GM23338 (cell line): Measurements from ENCODE around the gene LMNTD2. TPM values are rescaled to one million over a fixed set of nuclear protein-coding genes. Genes with fewer than 3 reads are reported as not detected.

ENCODE experiments used
- ATAC-seq: fragments of 200-7000 bp; cut with Tn5 transposase; 3 replicates; pipeline ENCODE4 v1.9.1; 2020
- DNase-seq: peaks from one replicate; pipeline ENCODE4 v3.0.0-alpha.2; 2015; ENCODE audit warnings: low spot score
- H2AFZ ChIP-seq: fragments of 200-600 bp; sonication (generic); 2 replicates; pipeline ENCODE4 v1.8.0; 2016; ENCODE audit warnings: antibody characterized with exemption, mild to moderate bottlenecking, moderate library complexity
- H3F3A ChIP-seq: fragments of 200-600 bp; sonication (generic); replicated peaks from 2 replicates; pipeline ENCODE4 v1.8.0; 2017; ENCODE audit warnings: antibody characterized with exemption, mixed run types, low read depth
- H3K27ac ChIP-seq: fragments of 200-600 bp; sonication (generic); 2 replicates; pipeline ENCODE4 v1.6.1; 2016; ENCODE audit warnings: low read depth
- H3K27me3 ChIP-seq: fragments of 200-600 bp; sonication (generic); 2 replicates; pipeline ENCODE4 v1.8.0; 2016; ENCODE audit warnings: mild to moderate bottlenecking, mixed run types, moderate library complexity; ENCODE audit not compliant: insufficient read depth
- H3K36me3 ChIP-seq: fragments of 200-600 bp; sonication (generic); 2 replicates; pipeline ENCODE4 v1.8.0; 2016; ENCODE audit warnings: mild to moderate bottlenecking; ENCODE audit not compliant: insufficient read depth
- H3K4me1 ChIP-seq: fragments of 200-600 bp; sonication (generic); 2 replicates; pipeline ENCODE4 v1.8.0; 2016; ENCODE audit warnings: mild to moderate bottlenecking, moderate library complexity; ENCODE audit not compliant: insufficient read depth
- H3K4me2 ChIP-seq: fragments of 200-600 bp; sonication (generic); 2 replicates; pipeline ENCODE4 v1.7.1; 2017; ENCODE audit warnings: mixed run types
- H3K4me3 ChIP-seq: fragments of 200-600 bp; sonication (generic); 2 replicates; pipeline ENCODE4 v1.6.1; 2016; ENCODE audit warnings: mixed run types
- H3K79me2 ChIP-seq: fragments of 200-600 bp; sonication (generic); replicated peaks from 2 replicates; pipeline ENCODE4 v1.8.0; 2017; ENCODE audit warnings: mild to moderate bottlenecking; ENCODE audit not compliant: insufficient read depth
- H3K9me2 ChIP-seq: fragments of 200-600 bp; sonication (generic); 2 replicates; pipeline ENCODE4 v1.8.0; 2017; ENCODE audit not compliant: insufficient read depth
- H4K20me1 ChIP-seq: fragments of 200-600 bp; sonication (generic); replicated peaks from 2 replicates; pipeline ENCODE4 v1.8.0; 2017; ENCODE audit warnings: mild to moderate bottlenecking; ENCODE audit not compliant: insufficient read depth
- H3K27ac Mint-ChIP-seq: 2 replicates; pipeline ENCODE4 v1.8.0; 2020; ENCODE audit warnings: inconsistent platforms, mild to moderate bottlenecking, moderate library complexity, mixed read lengths
- H3K27me3 Mint-ChIP-seq: 3 replicates; pipeline ENCODE4 v1.8.0; 2022; ENCODE audit warnings: low read depth, mild to moderate bottlenecking, moderate library complexity, mixed read lengths, inconsistent platforms; ENCODE audit not compliant: insufficient read depth, poor library complexity
- H3K36me3 Mint-ChIP-seq: 3 replicates; pipeline ENCODE4 v1.8.0; 2021; ENCODE audit warnings: low read depth, mild to moderate bottlenecking, inconsistent platforms, moderate library complexity, mixed read lengths
- H3K4me1 Mint-ChIP-seq: 3 replicates; pipeline ENCODE4 v1.8.0; 2020; ENCODE audit warnings: mild to moderate bottlenecking, inconsistent platforms, mixed read lengths
- H3K4me3 Mint-ChIP-seq: 3 replicates; pipeline ENCODE4 v1.8.0; 2021; ENCODE audit warnings: moderate library complexity, mild to moderate bottlenecking, inconsistent platforms, mixed read lengths
- H3K9me3 Mint-ChIP-seq: 3 replicates; pipeline ENCODE4 v1.8.0; 2020; ENCODE audit warnings: moderate library complexity, mild to moderate bottlenecking, inconsistent platforms, mixed read lengths
- CTCF ChIP-seq, 2 experiments: fragments of 200-600 bp in 1 of 2; sonication (generic) in 1 of 2; conservative IDR thresholded peaks; 2 replicates each; pipeline versions ENCODE4 v1.5.1 to v1.6.1; 2016 to 2017; ENCODE audit warnings: antibody characterized with exemption in 2 of 2, low read depth in 2 of 2, mild to moderate bottlenecking in 2 of 2, moderate library complexity in 1 of 2
- EZH2 ChIP-seq: fragments of 200-600 bp; sonication (generic); IDR thresholded peaks from one replicate; pipeline ENCODE4 v1.8.0; 2017; ENCODE audit warnings: antibody characterized with exemption, mild to moderate bottlenecking, low read depth; ENCODE audit not compliant: unreplicated experiment
- EZH2phosphoT487 ChIP-seq: fragments of 200-600 bp; sonication (generic); IDR thresholded peaks from one replicate; pipeline ENCODE4 v1.8.1; 2018; ENCODE audit warnings: antibody characterized with exemption; ENCODE audit not compliant: unreplicated experiment
- NANOG ChIP-seq: IDR thresholded peaks from 2 replicates; pipeline ENCODE4 v1.6.1; 2016; ENCODE audit warnings: antibody characterized with exemption, borderline replicate concordance
- POLR2AphosphoS5 ChIP-seq: IDR thresholded peaks from 2 replicates; pipeline ENCODE4 v1.6.1; 2016; ENCODE audit warnings: antibody characterized with exemption, low read depth
- STAT1 ChIP-seq: IDR thresholded peaks from one replicate; pipeline ENCODE4 v1.6.1; 2016; ENCODE audit warnings: antibody characterized with exemption; ENCODE audit not compliant: unreplicated experiment
- ZNF114 ChIP-seq: fragments of 250-450 bp; sonication (Bioruptor Pico); IDR thresholded peaks from 2 replicates; pipeline ENCODE4 v1.5.0; 2020; ENCODE audit warnings: mild to moderate bottlenecking, moderate library complexity
- ZNF331 ChIP-seq: fragments of 250-450 bp; sonication (Bioruptor Pico); IDR thresholded peaks from 2 replicates; pipeline ENCODE4 v1.5.0; 2020; ENCODE audit warnings: low read depth, mild to moderate bottlenecking, moderate library complexity
- ZNF462 ChIP-seq: fragments of 250-450 bp; sonication (Bioruptor Pico); IDR thresholded peaks from 2 replicates; pipeline ENCODE4 v1.5.0; 2020; ENCODE audit warnings: mild to moderate bottlenecking, moderate library complexity
- polyA plus RNA-seq: library from polyadenylated mRNA; unstranded; fragments of >200 nt; fragmentation: Nextera tagmentation; extraction: Ambion mirVana; gene quantifications from 2 replicates; pipeline ENCODE4 v1.2.1, GENCODE V29; 2016
- total RNA-seq: library from RNA; depleted of rRNA; stranded (reverse); fragments of >200 nt; shearing (Covaris generic); gene quantifications from 2 replicates; pipeline ENCODE4 v1.2.3, GENCODE V29; 2014
- TF ChIP-seq, protein P1 (sequence below): IDR thresholded peaks from 2 replicates; pipeline ENCODE4 v1.6.1; 2016; ENCODE audit warnings: antibody characterized with exemption

The LMNTD2 gene
- total and polyA plus RNA-seq, 2 experiments from 2014 or later, result 1.3 to 2.1 TPM

DNA sequence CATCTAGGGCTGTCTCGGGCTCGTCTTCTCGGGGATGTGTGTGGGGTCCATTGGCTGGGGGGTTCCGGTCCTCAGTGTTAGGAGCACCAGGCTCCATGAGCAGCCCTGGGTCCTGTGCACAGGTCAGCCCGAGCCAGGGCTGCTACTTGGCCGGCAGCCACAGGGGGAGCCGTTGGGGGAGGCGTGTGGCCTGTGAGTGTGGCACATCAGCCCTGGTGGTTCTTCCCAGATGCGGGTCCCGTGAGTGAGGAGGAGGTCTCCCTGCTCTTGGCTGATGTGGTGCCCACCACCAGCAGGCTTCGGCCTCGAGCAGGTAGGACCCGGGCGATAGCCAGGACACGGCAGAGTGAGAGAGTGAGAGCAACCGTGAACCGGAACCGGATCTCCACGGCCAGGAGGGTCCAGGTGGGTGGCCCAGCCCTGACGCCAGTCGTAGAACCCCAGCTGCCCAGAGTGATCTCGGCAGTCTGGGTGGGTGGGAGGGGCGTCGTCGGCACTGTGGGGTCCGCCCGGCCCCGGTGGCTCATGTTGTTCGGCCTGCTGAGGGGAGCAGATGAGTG is 36.7 kb upstream of the LMNTD2 start:
- peaks cover 11% of the 10 kb centered on the region; the same call in 1 of the 2 replicates for H3F3A ChIP-seq
- H3K79me2 ChIP-seq, result peaks cover 5% of the 10 kb centered on the region; the same call in 1 of the 2 replicates
- no peaks in the 10 kb centered on the region for H3K4me1 ChIP-seq
- Mint-ChIP-seq H3K4me3 (no peak overlapping the region), H3K36me3 (peaks cover 74% of the 10 kb centered on the region), H3K4me1 (no peaks in the 10 kb centered on the region), H3K27ac (peak overlapping the region; percentile 89; the same call in 1 of the 2 replicates), H3K27me3 (peaks cover 11% of the 10 kb centered on the region), H3K9me3 (no peaks in the 10 kb centered on the region; the same call in 1 of the 3 replicates)
- no peak overlapping the region for H3K27ac ChIP-seq
- peaks cover 24% of the 10 kb centered on the region; the same call in 1 of the 2 replicates for H4K20me1 ChIP-seq
- no peak overlapping the region for H2AFZ ChIP-seq
- no peak overlapping the region for H3K4me3 ChIP-seq
- H3K4me2 ChIP-seq, result no peak overlapping the region
- ATAC-seq (peak; percentile 94), DNase-seq (peak; percentile 69)
- H3K27me3 ChIP-seq, result no peaks in the 10 kb centered on the region
- H3K9me2 ChIP-seq, result no peaks in the 10 kb centered on the region
- H3K36me3 ChIP-seq, result peaks cover 31% of the 10 kb centered on the region
- TF ChIP-seq EZH2phosphoT487 (no peak), CTCF (conservative IDR thresholded peaks at IDR 0.05; ENCODE audit: low read depth in 2 of 2) (peak; percentile 49 to 64)

DNA sequence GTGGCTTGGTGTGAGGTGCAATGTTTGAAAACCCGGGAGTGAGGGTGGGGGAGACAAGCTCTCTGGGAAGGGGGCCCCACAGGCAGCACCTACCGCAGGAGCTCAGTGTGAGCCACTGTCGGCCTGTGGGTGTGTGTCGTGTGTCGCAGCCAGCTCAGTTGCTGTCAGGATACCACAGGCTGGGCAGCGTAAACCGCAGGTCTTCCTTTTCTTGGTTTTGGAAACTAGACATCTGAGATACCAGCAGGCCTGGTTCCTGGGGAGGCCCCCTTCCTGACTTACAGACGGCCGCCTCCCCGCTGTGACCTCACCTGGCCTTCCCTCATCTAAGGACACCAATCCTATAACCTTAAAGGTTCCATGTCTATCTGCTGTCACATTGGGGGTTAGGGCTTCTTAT is 35.8 kb upstream of the LMNTD2 start:
- Histone ChIP-seq H3K36me3 (peaks cover 25% of the 10 kb centered on the region), H3K27me3 (no peaks in the 10 kb centered on the region), H3K4me2 (no peak overlapping the region), H3K9me2 (no peaks in the 10 kb centered on the region), H2AFZ (no peak overlapping the region), H4K20me1 (peaks cover 24% of the 10 kb centered on the region; the same call in 1 of the 2 replicates), H3K79me2 (peaks cover 5% of the 10 kb centered on the region; the same call in 1 of the 2 replicates), H3F3A (peaks cover 11% of the 10 kb centered on the region; the same call in 1 of the 2 replicates), H3K27ac (peak overlapping the region; percentile 55; the same call in 1 of the 2 replicates), H3K4me1 (no peaks in the 10 kb centered on the region), H3K4me3 (no peak overlapping the region)
- H3K9me3 Mint-ChIP-seq, result no peaks in the 10 kb centered on the region; the same call in 1 of the 3 replicates
- DNase-seq (no peak), ATAC-seq (no peak)
- peaks cover 71% of the 10 kb centered on the region for H3K36me3 Mint-ChIP-seq
- H3K4me3 Mint-ChIP-seq, result no peak overlapping the region; the same call in 2 of the 3 replicates
- peaks cover 13% of the 10 kb centered on the region for H3K27me3 Mint-ChIP-seq
- H3K27ac Mint-ChIP-seq, result no peak overlapping the region
- H3K4me1 Mint-ChIP-seq, result no peaks in the 10 kb centered on the region
- no peak for TF ChIP-seq EZH2
- TF ChIP-seq POLR2AphosphoS5, result no peak
- TF ChIP-seq CTCF (conservative IDR thresholded peaks at IDR 0.05; ENCODE audit: low read depth in 2 of 2), result no peak
- TF ChIP-seq ZNF114 (CRISPR knock-in tag), result no peak
- TF ChIP-seq ZNF462 (CRISPR knock-in tag), result no peak
- TF ChIP-seq, protein P1, sequence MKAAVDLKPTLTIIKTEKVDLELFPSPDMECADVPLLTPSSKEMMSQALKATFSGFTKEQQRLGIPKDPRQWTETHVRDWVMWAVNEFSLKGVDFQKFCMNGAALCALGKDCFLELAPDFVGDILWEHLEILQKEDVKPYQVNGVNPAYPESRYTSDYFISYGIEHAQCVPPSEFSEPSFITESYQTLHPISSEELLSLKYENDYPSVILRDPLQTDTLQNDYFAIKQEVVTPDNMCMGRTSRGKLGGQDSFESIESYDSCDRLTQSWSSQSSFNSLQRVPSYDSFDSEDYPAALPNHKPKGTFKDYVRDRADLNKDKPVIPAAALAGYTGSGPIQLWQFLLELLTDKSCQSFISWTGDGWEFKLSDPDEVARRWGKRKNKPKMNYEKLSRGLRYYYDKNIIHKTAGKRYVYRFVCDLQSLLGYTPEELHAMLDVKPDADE, result no peak
- TF ChIP-seq NANOG, result no peak
- TF ChIP-seq STAT1, result no peak
- no peak for TF ChIP-seq ZNF331
